ENCODE measurements around the gene SERPINI1.

SERPINI1 gene

DNA sequence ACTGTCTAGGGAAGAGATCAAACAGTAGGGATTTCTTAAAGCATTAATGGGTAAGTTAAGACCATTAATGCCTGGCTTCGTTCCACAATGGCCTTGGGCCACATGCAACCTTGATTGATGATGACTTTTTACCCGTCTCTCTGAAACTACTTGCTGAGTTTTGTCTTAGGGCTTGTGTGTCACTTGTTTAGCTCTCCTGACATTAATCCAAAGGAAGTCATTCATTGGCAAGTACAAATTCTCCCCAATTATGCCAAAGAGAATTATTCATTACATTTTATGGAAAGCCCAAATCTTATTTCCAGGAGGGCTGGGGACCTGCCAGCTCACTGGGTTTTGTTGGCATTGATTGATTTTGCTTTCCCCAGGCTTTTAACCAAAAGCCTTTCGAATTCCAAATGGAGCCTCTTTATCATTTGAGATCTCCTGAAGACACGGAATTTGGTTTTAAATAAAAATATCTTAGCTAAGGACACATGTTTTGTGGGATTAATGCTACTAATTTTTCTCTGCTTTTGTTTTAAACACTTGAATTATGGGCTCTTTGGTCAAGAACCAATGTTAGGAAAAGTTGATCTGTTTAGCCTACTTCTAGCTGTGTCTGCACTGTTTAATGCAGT is 40.7 kb downstream of the SERPINI1 start:
- no peak overlapping the region for H3K4me3 ChIP-seq (ENCODE audit: low read depth, low read length)
- DNase-seq (ENCODE audit: low read depth): no peak
- TF ChIP-seq, protein P1, sequence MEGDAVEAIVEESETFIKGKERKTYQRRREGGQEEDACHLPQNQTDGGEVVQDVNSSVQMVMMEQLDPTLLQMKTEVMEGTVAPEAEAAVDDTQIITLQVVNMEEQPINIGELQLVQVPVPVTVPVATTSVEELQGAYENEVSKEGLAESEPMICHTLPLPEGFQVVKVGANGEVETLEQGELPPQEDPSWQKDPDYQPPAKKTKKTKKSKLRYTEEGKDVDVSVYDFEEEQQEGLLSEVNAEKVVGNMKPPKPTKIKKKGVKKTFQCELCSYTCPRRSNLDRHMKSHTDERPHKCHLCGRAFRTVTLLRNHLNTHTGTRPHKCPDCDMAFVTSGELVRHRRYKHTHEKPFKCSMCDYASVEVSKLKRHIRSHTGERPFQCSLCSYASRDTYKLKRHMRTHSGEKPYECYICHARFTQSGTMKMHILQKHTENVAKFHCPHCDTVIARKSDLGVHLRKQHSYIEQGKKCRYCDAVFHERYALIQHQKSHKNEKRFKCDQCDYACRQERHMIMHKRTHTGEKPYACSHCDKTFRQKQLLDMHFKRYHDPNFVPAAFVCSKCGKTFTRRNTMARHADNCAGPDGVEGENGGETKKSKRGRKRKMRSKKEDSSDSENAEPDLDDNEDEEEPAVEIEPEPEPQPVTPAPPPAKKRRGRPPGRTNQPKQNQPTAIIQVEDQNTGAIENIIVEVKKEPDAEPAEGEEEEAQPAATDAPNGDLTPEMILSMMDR (IDR thresholded peaks at IDR 0.05; ENCODE audit: insufficient read depth, low read depth, low read length, missing control alignments): no peak

DNA sequence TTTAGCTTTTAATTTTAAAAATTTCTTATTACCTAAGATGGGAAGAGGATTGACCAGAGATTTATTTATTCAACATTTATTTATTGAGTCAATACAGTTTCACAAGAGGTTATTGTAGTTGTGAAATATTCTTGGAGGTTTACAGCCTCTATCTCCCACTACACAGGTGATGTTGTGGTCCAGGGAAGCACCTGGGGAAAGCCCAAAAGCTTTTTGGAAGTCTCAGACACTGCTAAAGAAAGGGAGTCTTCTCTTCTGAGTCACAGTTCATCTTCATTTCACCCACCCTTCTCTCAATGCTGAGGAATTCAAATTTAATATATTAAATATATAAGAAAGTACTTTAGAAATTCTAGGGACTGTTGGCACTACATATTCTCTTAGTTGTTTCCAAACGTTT is 41.8 kb downstream of the SERPINI1 start:
- TF ChIP-seq, protein P1 (IDR thresholded peaks at IDR 0.05; ENCODE audit: insufficient read depth, low read depth, low read length, missing control alignments): no peak
- DNase-seq (ENCODE audit: low read depth): peak; percentile 24
- no peak overlapping the region for H3K4me3 ChIP-seq (ENCODE audit: low read depth, low read length)

DNA sequence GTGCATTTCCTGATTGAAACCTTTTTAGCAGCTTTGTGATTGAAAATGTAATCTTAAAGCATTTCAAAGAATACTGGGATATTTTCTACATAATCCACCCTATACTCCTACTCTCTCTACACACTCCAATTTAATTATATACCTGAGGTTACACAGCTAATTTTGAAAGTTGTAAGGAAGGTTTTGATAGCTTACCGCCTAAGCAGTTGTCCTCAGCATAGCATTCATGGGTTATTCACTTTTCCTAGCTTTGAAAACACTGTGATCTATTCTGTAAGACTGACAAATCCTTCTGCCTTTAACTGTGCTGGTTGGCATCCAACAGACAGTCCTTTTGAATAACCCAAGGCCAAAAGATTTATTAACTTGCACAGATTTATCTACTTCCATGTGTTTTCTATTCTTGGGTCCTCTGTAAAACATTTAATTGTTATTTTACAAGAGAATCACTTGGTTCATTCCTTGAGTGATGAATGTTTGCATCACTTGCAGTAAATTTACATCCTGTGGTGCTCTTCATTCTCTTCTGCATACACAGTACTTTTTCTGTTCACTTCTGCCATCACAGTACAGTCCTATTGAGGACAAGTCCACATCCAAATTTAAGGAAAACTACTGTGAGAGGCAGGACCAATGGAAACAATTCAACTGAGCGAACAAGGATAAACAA is 44.8 kb downstream of the SERPINI1 start:
- TF ChIP-seq, protein P1 (IDR thresholded peaks at IDR 0.05; ENCODE audit: insufficient read depth, low read depth, low read length, missing control alignments): no peak
- DNase-seq (ENCODE audit: low read depth): no peak
- no peak overlapping the region for H3K4me3 ChIP-seq (ENCODE audit: low read depth, low read length)

DNA sequence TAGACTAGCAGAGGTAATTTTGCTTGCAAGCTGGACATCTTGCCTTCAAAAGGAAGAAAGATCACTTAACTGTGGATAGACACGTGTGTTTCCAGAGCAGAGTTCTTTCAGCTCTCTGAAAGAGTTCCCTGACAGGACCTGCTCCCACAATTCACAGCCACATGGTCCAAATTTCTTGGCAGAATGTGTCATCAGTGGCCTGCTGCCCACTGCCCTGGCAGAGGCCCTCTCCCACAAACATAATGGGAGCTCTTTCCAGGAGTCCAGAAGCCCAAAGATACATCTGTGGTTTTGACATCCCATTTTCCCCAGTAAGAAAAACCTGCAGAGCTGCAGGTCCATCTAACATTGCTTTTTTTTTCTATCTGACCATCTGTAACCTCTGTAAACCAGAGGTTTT is 48.3 kb downstream of the SERPINI1 start:
- TF ChIP-seq, protein P1 (IDR thresholded peaks at IDR 0.05; ENCODE audit: insufficient read depth, low read depth, low read length, missing control alignments): no peak
- no peak for DNase-seq (ENCODE audit: low read depth)
- no peak overlapping the region for H3K4me3 ChIP-seq (ENCODE audit: low read depth, low read length)

DNA sequence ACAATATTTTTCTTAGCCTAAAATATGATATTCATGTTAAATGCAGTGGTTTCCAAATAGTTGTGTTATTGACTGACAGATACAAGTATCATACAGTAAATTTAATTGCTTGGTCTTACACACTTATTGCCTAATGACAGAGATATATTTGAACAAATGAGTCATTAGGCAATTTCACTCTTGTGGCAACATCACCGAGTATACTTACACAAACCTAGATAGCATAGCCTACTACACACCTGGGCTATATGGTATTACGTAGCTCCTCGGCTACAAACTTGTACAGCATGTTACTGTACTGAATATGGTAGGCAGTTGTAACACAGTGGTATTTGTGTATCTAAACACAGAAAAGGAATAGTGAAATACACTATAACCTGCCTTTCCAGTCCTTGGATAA is 50.3 kb downstream of the SERPINI1 start:
- DNase-seq (ENCODE audit: low read depth): no peak
- H3K4me3 ChIP-seq (ENCODE audit: low read depth, low read length): no peak overlapping the region
- TF ChIP-seq, protein P1 (IDR thresholded peaks at IDR 0.05; ENCODE audit: insufficient read depth, low read depth, low read length, missing control alignments): no peak

DNA sequence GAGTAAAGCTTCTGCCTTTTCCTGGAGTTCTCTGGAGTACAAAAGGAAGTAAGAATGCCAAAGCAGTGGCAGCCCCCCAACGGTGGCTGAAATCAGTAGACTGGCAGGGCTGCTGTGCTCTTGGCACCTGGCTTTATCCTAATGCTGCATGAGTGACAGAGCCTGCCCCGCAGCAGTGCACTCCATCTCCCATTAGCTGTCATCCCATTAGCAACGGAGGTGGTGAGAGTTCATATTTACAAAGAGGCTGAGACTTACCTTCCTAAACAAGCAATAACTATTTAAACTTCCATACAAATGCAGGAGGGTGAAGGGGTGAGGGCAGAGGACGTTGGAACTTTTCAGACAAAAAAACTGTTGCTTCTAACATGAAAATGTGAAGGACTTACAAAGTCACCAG is 51.9 kb downstream of the SERPINI1 start:
- H3K4me3 ChIP-seq (ENCODE audit: low read depth, low read length): no peak overlapping the region
- TF ChIP-seq, protein P1 (IDR thresholded peaks at IDR 0.05; ENCODE audit: insufficient read depth, low read depth, low read length, missing control alignments): no peak
- no peak for DNase-seq (ENCODE audit: low read depth)

DNA sequence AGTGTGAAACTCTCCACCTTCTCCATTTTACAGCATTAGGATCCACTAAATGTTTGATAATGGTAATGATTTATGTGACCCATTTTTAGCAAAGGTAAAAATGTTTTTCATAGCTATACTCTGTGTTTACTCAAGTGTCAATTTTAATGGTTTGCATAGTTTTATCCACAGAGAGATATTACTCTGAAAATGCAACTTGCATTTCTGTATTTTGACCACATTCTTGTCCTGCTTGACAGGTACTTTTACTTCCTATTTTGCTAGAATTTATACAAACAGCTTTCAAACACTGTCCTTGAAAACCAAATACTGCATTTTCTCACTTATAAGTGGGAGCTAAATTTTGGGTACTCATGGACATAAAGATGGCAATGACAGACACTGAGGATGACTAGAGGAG is 62.9 kb downstream of the SERPINI1 start:
- DNase-seq (ENCODE audit: low read depth): peak; percentile 6
- TF ChIP-seq, protein P1 (IDR thresholded peaks at IDR 0.05; ENCODE audit: insufficient read depth, low read depth, low read length, missing control alignments): no peak
- no peak overlapping the region for H3K4me3 ChIP-seq (ENCODE audit: low read depth, low read length)

All from GM12865 (cell line).